Parathyroid adenoma (tissue), 2 donors: ENCODE data around the gene GORASP2.

Source experiments
- H2AFZ ChIP-seq: fragments of 300-600 bp; sonication (generic); one replicate; pipeline ENCODE4 v1.7.0; 2017; ENCODE audit warnings: antibody characterized with exemption, mild to moderate bottlenecking
- H3K27ac ChIP-seq: fragments of 300-600 bp; sonication (generic); one replicate; pipeline ENCODE4 v1.7.0; 2017
- H3K27me3 ChIP-seq: fragments of 300-600 bp; sonication (generic); one replicate; pipeline ENCODE4 v1.7.0; 2017; ENCODE audit warnings: low read length; ENCODE audit not compliant: control insufficient read depth, insufficient read depth
- H3K36me3 ChIP-seq: fragments of 300-600 bp; sonication (generic); one replicate; pipeline ENCODE4 v1.7.0; 2017; ENCODE audit warnings: low read length; ENCODE audit not compliant: control insufficient read depth, insufficient read depth
- H3K4me1 ChIP-seq: fragments of 300-600 bp; sonication (generic); one replicate; pipeline ENCODE4 v1.7.0; 2017; ENCODE audit warnings: control low read depth
- H3K4me2 ChIP-seq: fragments of 300-600 bp; sonication (generic); one replicate; pipeline ENCODE4 v1.7.0; 2017; ENCODE audit warnings: low read length
- H3K4me3 ChIP-seq: fragments of 300-600 bp; sonication (generic); one replicate; pipeline ENCODE4 v1.7.0; 2017; ENCODE audit warnings: low read depth, low read length
- H3K79me2 ChIP-seq: fragments of 300-600 bp; sonication (generic); one replicate; pipeline ENCODE4 v1.7.0; 2017; ENCODE audit warnings: control low read depth
- H3K9ac ChIP-seq: fragments of 300-600 bp; sonication (generic); one replicate; pipeline ENCODE4 v1.7.0; 2017; ENCODE audit warnings: mild to moderate bottlenecking
- H3K9me3 ChIP-seq: fragments of 300-600 bp; sonication (generic); one replicate; pipeline ENCODE4 v1.7.0; 2017; ENCODE audit warnings: low read length; ENCODE audit not compliant: control insufficient read depth
- TF ChIP-seq, protein P1 (sequence below): fragments of 300-600 bp; sonication (generic); IDR thresholded peaks from one replicate; pipeline ENCODE4 v1.7.0; 2017; ENCODE audit warnings: antibody characterized with exemption, mild to moderate bottlenecking
- donor health status: primary hyperparathyroidism.

GORASP2 gene

DNA sequence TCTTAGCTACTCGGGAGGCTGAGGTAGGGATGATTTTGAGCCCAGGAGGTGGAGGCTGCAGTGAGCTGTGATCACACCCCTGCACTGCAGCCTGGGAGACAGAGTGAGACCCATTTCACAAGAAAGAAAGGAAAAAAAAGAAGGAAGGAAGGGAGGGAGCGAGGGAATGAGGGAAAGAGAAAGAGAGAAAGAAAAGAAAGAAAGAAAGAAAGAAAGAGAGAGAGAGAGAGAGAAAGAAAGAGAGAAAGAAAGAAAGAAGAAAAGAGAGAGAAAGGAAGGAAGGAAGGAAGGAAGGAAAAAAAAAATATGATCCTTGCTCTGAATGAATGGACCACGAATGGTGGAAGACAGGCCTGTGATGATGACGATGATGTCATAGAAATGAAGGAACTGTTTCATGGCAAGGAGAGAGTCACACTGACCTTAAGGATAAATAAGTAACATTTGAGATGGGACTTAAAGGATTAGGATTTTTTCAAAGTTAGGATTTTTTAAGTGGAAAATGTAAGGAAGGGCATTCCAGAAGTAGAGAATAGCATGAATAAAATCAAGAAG lies 2.2 kb upstream of the GORASP2 start:
- TF ChIP-seq, protein P1, sequence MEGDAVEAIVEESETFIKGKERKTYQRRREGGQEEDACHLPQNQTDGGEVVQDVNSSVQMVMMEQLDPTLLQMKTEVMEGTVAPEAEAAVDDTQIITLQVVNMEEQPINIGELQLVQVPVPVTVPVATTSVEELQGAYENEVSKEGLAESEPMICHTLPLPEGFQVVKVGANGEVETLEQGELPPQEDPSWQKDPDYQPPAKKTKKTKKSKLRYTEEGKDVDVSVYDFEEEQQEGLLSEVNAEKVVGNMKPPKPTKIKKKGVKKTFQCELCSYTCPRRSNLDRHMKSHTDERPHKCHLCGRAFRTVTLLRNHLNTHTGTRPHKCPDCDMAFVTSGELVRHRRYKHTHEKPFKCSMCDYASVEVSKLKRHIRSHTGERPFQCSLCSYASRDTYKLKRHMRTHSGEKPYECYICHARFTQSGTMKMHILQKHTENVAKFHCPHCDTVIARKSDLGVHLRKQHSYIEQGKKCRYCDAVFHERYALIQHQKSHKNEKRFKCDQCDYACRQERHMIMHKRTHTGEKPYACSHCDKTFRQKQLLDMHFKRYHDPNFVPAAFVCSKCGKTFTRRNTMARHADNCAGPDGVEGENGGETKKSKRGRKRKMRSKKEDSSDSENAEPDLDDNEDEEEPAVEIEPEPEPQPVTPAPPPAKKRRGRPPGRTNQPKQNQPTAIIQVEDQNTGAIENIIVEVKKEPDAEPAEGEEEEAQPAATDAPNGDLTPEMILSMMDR: no peak
- no peaks in the 10 kb centered on the region for H3K27me3 ChIP-seq
- H2AFZ ChIP-seq: no peak overlapping the region
- no peak overlapping the region for H3K4me2 ChIP-seq
- H3K79me2 ChIP-seq: peaks cover 19% of the 10 kb centered on the region
- no peak overlapping the region for H3K9ac ChIP-seq
- H3K27ac ChIP-seq: no peak overlapping the region
- H3K36me3 ChIP-seq: no peaks in the 10 kb centered on the region
- H3K9me3 ChIP-seq: no peaks in the 10 kb centered on the region
- peaks cover 5% of the 10 kb centered on the region for H3K4me1 ChIP-seq
- no peak overlapping the region for H3K4me3 ChIP-seq

DNA sequence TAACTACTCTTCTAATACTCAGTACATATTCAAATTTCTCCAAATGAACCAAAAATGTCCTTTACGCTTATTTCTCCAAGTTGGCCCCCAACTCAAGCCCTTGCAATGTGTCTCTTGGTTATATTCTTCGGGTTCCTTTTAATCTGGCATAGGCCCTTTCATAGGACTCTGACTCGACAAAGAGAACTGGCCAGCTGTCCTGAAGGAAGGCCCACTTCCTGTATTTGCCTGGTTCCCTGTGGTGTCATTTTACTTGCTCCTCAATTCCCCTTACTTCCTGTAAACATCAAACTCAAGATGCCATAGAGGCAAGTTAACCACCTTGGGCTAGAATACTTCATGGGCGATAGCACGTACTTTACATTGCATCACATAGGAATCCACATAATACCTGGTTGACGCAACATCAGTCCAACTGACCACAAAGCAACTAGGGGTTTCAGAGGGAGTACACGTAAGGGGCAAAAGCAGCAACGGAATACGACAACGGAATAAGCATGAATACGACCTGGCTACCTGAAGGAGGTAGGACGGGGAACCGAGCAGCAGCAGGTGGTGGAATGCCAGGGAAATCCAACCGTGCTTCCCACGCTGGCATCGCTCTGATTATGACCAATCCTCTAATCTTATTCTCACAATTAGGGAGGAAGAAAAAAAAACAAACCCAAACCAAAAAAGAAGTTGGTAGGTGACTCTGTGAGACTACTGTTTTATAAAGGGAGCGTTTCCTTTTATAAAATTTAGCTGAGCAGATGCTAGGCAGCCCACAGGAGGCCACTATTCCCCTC lies 823 bp upstream of the GORASP2 start:
- Histone ChIP-seq H3K9me3 (no peaks in the 10 kb centered on the region), H3K4me2 (peak overlapping the region; percentile 61), H3K4me1 (peaks cover 5% of the 10 kb centered on the region), H3K27me3 (no peaks in the 10 kb centered on the region), H3K4me3 (peak overlapping the region; percentile 92), H3K27ac (peak overlapping the region; percentile 91), H3K36me3 (no peaks in the 10 kb centered on the region), H3K9ac (no peak overlapping the region), H2AFZ (peak overlapping the region; percentile 98), H3K79me2 (peaks cover 26% of the 10 kb centered on the region)
- TF ChIP-seq, protein P1: no peak

DNA sequence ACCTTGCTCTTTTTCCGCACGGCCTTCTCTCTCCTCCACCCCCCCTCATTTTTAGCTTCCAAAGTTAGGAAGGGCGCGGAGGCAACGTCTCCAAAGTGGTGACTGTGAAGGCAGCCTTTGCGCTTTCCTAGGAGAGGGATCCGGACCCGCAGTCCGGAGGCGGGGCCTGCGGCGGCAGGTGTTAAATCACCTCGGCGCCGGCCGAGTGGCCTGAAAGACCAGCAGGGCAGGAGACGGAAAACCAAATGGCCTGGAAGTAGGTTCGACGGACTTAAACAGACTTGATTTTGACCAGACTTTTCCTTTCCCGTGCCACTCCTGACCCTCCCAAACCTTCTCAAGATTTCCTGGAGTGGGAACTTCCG lies 615 bp downstream of the GORASP2 start:
- H3K4me1 ChIP-seq: peaks cover 5% of the 10 kb centered on the region
- H3K9me3 ChIP-seq: no peaks in the 10 kb centered on the region
- TF ChIP-seq, protein P1: no peak
- H3K9ac ChIP-seq: peak overlapping the region; percentile 96
- no peaks in the 10 kb centered on the region for H3K36me3 ChIP-seq
- peaks cover 32% of the 10 kb centered on the region for H3K79me2 ChIP-seq
- peak overlapping the region; percentile 91 for H3K27ac ChIP-seq
- peak overlapping the region; percentile 92 for H3K4me3 ChIP-seq
- peak overlapping the region; percentile 97 for H3K4me2 ChIP-seq
- H3K27me3 ChIP-seq: no peaks in the 10 kb centered on the region
- H2AFZ ChIP-seq: peak overlapping the region; percentile 98

DNA sequence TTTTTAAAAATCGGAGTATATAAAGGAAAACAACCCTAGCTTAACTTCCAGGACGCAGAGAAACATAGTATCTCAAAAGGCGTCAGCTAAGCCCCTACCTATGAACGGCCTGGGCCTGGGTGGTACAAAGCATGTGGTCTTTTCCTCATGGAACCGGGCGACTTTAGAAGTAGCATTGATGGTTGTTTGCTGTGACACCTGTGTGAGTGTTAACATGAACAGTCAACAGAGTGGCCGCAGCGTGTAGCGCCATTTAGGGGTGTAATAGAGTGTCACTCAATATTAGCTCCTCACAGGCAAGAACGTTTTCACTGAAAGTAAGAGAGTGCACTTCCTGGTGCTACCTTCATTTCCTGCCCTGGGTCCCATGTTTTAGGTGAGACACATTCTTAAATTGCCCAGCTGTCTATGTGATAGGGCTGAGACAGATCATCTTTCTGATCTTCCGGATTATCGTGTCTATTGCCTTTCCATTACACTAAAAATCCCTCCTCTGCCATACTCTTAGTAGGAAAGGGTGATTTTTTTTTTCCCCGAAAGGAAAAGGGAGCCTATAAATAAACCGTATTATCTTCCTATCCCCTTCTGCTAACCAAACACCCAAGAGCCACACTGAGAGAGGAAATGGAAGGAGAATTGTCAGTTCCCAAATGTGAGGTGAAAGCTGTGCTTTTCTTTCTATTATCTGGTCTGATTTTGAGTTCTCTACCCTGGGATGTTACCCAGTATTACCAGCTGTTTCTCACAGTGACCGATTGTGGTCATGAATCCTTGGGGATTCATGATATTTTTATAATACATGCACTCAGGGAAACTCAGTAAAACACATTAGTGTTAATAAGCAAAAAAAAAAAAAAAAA lies 1.3 kb downstream of the GORASP2 start:
- Histone ChIP-seq H2AFZ (peak overlapping the region; percentile 98), H3K27ac (peak overlapping the region; percentile 91), H3K9me3 (no peaks in the 10 kb centered on the region), H3K4me1 (peaks cover 5% of the 10 kb centered on the region), H3K27me3 (no peaks in the 10 kb centered on the region), H3K4me2 (peak overlapping the region; percentile 97), H3K9ac (peak overlapping the region; percentile 96), H3K36me3 (no peaks in the 10 kb centered on the region), H3K4me3 (peak overlapping the region; percentile 92), H3K79me2 (peaks cover 39% of the 10 kb centered on the region)
- TF ChIP-seq, protein P1: peak; percentile 4
